Measurements from ENCODE around the gene PLA2R1. TPM values are rescaled to one million over a fixed set of nuclear protein-coding genes. Genes with fewer than 3 reads are reported as not detected.
"Not testable (repeated sequence)": the region's sequence is repeated elsewhere in the genome, so short reads cannot be mapped to it uniquely, and the experiment has no call there.

Gene PLA2R1
- total RNA-seq, 1 experiment from 2014 or later, result 1.1 TPM

- Mint-ChIP-seq H3K4me1 (no peaks in the 10 kb centered on the region), H3K36me3 (no peaks in the 10 kb centered on the region), H3K27me3 (ENCODE audit: low read depth) (no peaks in the 10 kb centered on the region), H3K4me3 (no peak overlapping the region), H3K9me3 (no peaks in the 10 kb centered on the region), H3K27ac (no peak overlapping the region)
- DNase-seq (ENCODE audit: low spot score) (peak; percentile 40), ATAC-seq (peak; percentile 98)
- ChIA-PET CTCF (interaction anchor here (0.5 to 1.6 kb wide), 16 partner anchors 9 to 696 kb away, joined by 3 to 14 read pairs (median 3); no protein-coding TSS in a partner anchor), POLR2A (interaction anchor here (1.0 kb wide), 1 partner anchor 256 kb away, joined by 3 read pairs; the partner anchor contains the start of gene MARCHF7)
- TF ChIP-seq CTCF (IDR thresholded peaks at IDR 0.05) (peak; percentile 40; the same call in 1 of the 2 replicates), STAT6 (CRISPR knock-in tag; conservative IDR thresholded peaks at IDR 0.05; ENCODE audit: low read depth) (no peak), ESRRA (CRISPR knock-in tag; IDR thresholded peaks at IDR 0.05; ENCODE audit: borderline replicate concordance) (no peak), ZNF232 (CRISPR knock-in tag; IDR thresholded peaks at IDR 0.05) (no peak), FOXK1 (CRISPR knock-in tag; IDR thresholded peaks at IDR 0.05) (no peak), MXD4 (CRISPR knock-in tag; IDR thresholded peaks at IDR 0.05; ENCODE audit: borderline replicate concordance) (no peak)
Observed at GRCh38 chr2:159968279-159968900, 94.0 kb downstream of the PLA2R1 start.

GRCh38 chr2:159963700-159964099 lies 98.7 kb downstream of the PLA2R1 start:
- no peak for ATAC-seq
- CTCF ChIA-PET, result no interaction called here
- Mint-ChIP-seq H3K27ac (no peak overlapping the region), H3K36me3 (no peaks in the 10 kb centered on the region), H3K9me3 (no peaks in the 10 kb centered on the region), H3K4me1 (peaks cover 16% of the 10 kb centered on the region), H3K4me3 (no peak overlapping the region), H3K27me3 (ENCODE audit: low read depth) (no peaks in the 10 kb centered on the region)
- no peak for DNase-seq (ENCODE audit: low spot score)
- TF ChIP-seq NFE2L1 (CRISPR knock-in tag; IDR thresholded peaks at IDR 0.05) (no peak), SP1 (CRISPR knock-in tag; conservative IDR thresholded peaks at IDR 0.05) (no peak), NR3C1 (CRISPR knock-in tag; conservative IDR thresholded peaks at IDR 0.05; ENCODE audit: low read depth) (no peak), NFYB (CRISPR knock-in tag; conservative IDR thresholded peaks at IDR 0.05; ENCODE audit: low read depth) (no peak), RORB (CRISPR knock-in tag; IDR thresholded peaks at IDR 0.05) (no peak), ZBTB21 (CRISPR knock-in tag; IDR thresholded peaks at IDR 0.05; ENCODE audit: borderline replicate concordance) (no peak)
- POLR2A ChIA-PET, result no interaction called here

- H3K27me3 Mint-ChIP-seq (ENCODE audit: low read depth); POLR2A ChIA-PET; CTCF ChIA-PET; H3K9me3 Mint-ChIP-seq; H3K4me3 Mint-ChIP-seq; H3K27ac Mint-ChIP-seq; DNase-seq (ENCODE audit: low spot score); H3K36me3 Mint-ChIP-seq; ATAC-seq: not testable (repeated sequence)
- peaks cover 16% of the 10 kb centered on the region for H3K4me1 Mint-ChIP-seq
Observed at GRCh38 chr2:159962513-159962912, 99.9 kb downstream of the PLA2R1 start.

- ChIA-PET POLR2A (no interaction called here), CTCF (interaction anchor here (1.0 to 1.3 kb wide), 2 partner anchors 40 to 154 kb away, joined by 3 to 4 read pairs; no protein-coding TSS in a partner anchor)
- no peaks in the 10 kb centered on the region for H3K36me3 Mint-ChIP-seq
- no peak overlapping the region for H3K4me3 Mint-ChIP-seq
- DNase-seq (ENCODE audit: low spot score) (no peak), ATAC-seq (no peak; the same call in 1 of the 2 replicates)
- peaks cover 16% of the 10 kb centered on the region for H3K4me1 Mint-ChIP-seq
- H3K27ac Mint-ChIP-seq, result no peak overlapping the region
- H3K27me3 Mint-ChIP-seq (ENCODE audit: low read depth), result no peaks in the 10 kb centered on the region
- H3K9me3 Mint-ChIP-seq, result peaks cover 4% of the 10 kb centered on the region; the same call in 1 of the 2 replicates
- TF ChIP-seq GRHL2 (CRISPR knock-in tag; IDR thresholded peaks at IDR 0.05; ENCODE audit: insufficient replicate concordance, severe bottlenecking) (no peak), ZNF532 (CRISPR knock-in tag; IDR thresholded peaks at IDR 0.05; ENCODE audit: borderline replicate concordance) (no peak), GABPB1 (CRISPR knock-in tag; IDR thresholded peaks at IDR 0.05) (no peak), IRF2 (CRISPR knock-in tag; IDR thresholded peaks at IDR 0.05; ENCODE audit: borderline replicate concordance, low read depth) (no peak), E2F4 (CRISPR knock-in tag; IDR thresholded peaks at IDR 0.05; ENCODE audit: borderline replicate concordance, low read depth) (no peak)
Observed at GRCh38 chr2:159961451-159961850, 101.0 kb downstream of the PLA2R1 start.

All from WTC11 (cell line).